H1 (cell line): ENCODE data around the gene CNGA4. TPM values are rescaled to one million over a fixed set of nuclear protein-coding genes. Genes with fewer than 3 reads are reported as not detected.

Source experiments
- BRCA1 ChIP-seq: IDR thresholded peaks from 2 replicates; pipeline ENCODE4 v1.6.1; 2012; ENCODE audit warnings: low read depth, low read length, improper control_type of control experiment
- CHD2 ChIP-seq: IDR thresholded peaks from 2 replicates; pipeline ENCODE4 v1.6.1; 2012; ENCODE audit warnings: low read length, improper control_type of control experiment
- GTF2F1 ChIP-seq: IDR thresholded peaks from 2 replicates; pipeline ENCODE4 v1.6.1; 2012; ENCODE audit warnings: low read depth, low read length, improper control_type of control experiment, borderline replicate concordance
- JUND ChIP-seq: IDR thresholded peaks from 2 replicates; pipeline ENCODE4 v1.6.1; 2011; ENCODE audit warnings: mild to moderate bottlenecking, improper control_type of control experiment, low read length
- SAP30 ChIP-seq: fragments of 300-600 bp; sonication (generic); IDR thresholded peaks from 2 replicates; pipeline ENCODE4 v1.7.1; 2012; ENCODE audit warnings: low read length, moderate library complexity, mild to moderate bottlenecking, inconsistent platforms; ENCODE audit not compliant: insufficient read depth, insufficient replicate concordance
- SIN3A ChIP-seq, 2 experiments: IDR thresholded peaks in 1 of 2; conservative IDR thresholded peaks in 1 of 2; 2 replicates each; pipeline ENCODE4 v1.6.1; 2011 to 2012; ENCODE audit warnings: low read length in 2 of 2, improper control_type of control experiment in 1 of 2, low read depth in 1 of 2, mild to moderate bottlenecking in 1 of 2
- SUZ12 ChIP-seq: fragments of 200-600 bp; sonication (generic); IDR thresholded peaks from 2 replicates; pipeline ENCODE4 v1.6.1; 2012; ENCODE audit warnings: mild to moderate bottlenecking, inconsistent platforms, low read length, moderate library complexity, mixed read lengths
- TCF12 ChIP-seq: IDR thresholded peaks from 2 replicates; pipeline ENCODE4 v1.6.1; 2011; ENCODE audit warnings: low read depth, mild to moderate bottlenecking, low read length
- ZNF274 ChIP-seq: IDR thresholded peaks from 2 replicates; pipeline ENCODE4 v1.7.0; 2012; ENCODE audit warnings: low read length, borderline replicate concordance; ENCODE audit errors: extremely low read depth
- polyA plus RNA-seq, 7 experiments: library from polyadenylated mRNA; depleted of rRNA in 3 of 7; stranded (reverse) in 5 of 7; unstranded in 2 of 7; fragments of >200 nt in 5 of 7; fragments of 200-250 nt in 2 of 7; gene quantifications; 1 replicate in 5 of 7; 2 replicates in 1 of 7; 4 replicates in 1 of 7; pipeline versions ENCODE4 v1.2.1 to v1.2.3, GENCODE V29; 2011 to 2013; ENCODE audit warnings: missing spikeins in 2 of 7, mixed read lengths in 2 of 7
- total RNA-seq: library from RNA; stranded (reverse); fragmentation: NEBNext Ultra II Directional; extraction: Animal tissue kit (Norgen Biotek cat#: 25700); gene quantifications from 2 replicates; pipeline ENCODE4 v1.2.1, GENCODE V29; 2021
- TF ChIP-seq, protein P1 (sequence below): fragments of 300-600 bp; sonication (generic); IDR thresholded peaks from 2 replicates; pipeline ENCODE4 v1.7.1; 2012; ENCODE audit warnings: low read length, moderate library complexity, mild to moderate bottlenecking, inconsistent platforms; ENCODE audit not compliant: insufficient replicate concordance

The CNGA4 gene
- total and polyA plus RNA-seq, 2 of the 8 experiments (the other 6 are each of a cell fraction or from before 2014, with no cell fraction given): 0.29 TPM; not detected in 1

DNA sequence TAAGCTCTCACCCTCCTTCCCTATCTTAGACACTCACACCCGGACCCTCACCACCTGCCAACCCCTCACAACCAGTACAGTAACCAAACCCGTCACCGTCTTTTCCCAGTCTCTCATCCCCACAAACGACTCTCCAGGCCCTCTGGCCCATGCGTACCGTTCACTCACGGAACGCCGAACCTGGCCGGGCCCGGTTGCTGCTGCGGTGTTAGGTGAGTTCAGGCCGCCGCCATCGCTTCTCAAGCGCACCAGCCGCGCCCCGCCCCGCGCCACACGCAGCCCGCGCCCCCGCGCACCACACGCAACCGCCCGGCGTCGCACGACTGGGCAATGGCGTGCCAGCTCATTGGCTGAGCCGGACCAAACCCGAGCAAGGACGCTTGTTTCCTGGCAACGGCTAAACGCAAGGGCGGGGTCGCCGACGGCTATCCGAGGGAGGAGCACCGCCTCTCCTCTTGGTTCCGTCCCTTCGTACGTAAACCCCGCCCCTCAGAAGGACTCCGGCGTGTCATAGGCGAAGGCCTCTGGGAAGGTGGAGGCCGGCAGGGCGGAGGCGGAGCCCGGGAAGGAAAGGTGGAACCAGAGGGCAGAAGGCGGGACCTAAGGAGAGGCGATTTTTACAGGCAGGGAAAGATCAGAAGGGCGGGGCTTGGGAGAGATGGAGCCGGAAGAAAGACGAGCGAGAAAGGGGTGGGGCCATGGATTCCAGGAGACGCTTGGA lies 4.3 kb upstream of the CNGA4 start, which contains the start of gene FHIP1B (continued):
- TF ChIP-seq, protein P1, sequence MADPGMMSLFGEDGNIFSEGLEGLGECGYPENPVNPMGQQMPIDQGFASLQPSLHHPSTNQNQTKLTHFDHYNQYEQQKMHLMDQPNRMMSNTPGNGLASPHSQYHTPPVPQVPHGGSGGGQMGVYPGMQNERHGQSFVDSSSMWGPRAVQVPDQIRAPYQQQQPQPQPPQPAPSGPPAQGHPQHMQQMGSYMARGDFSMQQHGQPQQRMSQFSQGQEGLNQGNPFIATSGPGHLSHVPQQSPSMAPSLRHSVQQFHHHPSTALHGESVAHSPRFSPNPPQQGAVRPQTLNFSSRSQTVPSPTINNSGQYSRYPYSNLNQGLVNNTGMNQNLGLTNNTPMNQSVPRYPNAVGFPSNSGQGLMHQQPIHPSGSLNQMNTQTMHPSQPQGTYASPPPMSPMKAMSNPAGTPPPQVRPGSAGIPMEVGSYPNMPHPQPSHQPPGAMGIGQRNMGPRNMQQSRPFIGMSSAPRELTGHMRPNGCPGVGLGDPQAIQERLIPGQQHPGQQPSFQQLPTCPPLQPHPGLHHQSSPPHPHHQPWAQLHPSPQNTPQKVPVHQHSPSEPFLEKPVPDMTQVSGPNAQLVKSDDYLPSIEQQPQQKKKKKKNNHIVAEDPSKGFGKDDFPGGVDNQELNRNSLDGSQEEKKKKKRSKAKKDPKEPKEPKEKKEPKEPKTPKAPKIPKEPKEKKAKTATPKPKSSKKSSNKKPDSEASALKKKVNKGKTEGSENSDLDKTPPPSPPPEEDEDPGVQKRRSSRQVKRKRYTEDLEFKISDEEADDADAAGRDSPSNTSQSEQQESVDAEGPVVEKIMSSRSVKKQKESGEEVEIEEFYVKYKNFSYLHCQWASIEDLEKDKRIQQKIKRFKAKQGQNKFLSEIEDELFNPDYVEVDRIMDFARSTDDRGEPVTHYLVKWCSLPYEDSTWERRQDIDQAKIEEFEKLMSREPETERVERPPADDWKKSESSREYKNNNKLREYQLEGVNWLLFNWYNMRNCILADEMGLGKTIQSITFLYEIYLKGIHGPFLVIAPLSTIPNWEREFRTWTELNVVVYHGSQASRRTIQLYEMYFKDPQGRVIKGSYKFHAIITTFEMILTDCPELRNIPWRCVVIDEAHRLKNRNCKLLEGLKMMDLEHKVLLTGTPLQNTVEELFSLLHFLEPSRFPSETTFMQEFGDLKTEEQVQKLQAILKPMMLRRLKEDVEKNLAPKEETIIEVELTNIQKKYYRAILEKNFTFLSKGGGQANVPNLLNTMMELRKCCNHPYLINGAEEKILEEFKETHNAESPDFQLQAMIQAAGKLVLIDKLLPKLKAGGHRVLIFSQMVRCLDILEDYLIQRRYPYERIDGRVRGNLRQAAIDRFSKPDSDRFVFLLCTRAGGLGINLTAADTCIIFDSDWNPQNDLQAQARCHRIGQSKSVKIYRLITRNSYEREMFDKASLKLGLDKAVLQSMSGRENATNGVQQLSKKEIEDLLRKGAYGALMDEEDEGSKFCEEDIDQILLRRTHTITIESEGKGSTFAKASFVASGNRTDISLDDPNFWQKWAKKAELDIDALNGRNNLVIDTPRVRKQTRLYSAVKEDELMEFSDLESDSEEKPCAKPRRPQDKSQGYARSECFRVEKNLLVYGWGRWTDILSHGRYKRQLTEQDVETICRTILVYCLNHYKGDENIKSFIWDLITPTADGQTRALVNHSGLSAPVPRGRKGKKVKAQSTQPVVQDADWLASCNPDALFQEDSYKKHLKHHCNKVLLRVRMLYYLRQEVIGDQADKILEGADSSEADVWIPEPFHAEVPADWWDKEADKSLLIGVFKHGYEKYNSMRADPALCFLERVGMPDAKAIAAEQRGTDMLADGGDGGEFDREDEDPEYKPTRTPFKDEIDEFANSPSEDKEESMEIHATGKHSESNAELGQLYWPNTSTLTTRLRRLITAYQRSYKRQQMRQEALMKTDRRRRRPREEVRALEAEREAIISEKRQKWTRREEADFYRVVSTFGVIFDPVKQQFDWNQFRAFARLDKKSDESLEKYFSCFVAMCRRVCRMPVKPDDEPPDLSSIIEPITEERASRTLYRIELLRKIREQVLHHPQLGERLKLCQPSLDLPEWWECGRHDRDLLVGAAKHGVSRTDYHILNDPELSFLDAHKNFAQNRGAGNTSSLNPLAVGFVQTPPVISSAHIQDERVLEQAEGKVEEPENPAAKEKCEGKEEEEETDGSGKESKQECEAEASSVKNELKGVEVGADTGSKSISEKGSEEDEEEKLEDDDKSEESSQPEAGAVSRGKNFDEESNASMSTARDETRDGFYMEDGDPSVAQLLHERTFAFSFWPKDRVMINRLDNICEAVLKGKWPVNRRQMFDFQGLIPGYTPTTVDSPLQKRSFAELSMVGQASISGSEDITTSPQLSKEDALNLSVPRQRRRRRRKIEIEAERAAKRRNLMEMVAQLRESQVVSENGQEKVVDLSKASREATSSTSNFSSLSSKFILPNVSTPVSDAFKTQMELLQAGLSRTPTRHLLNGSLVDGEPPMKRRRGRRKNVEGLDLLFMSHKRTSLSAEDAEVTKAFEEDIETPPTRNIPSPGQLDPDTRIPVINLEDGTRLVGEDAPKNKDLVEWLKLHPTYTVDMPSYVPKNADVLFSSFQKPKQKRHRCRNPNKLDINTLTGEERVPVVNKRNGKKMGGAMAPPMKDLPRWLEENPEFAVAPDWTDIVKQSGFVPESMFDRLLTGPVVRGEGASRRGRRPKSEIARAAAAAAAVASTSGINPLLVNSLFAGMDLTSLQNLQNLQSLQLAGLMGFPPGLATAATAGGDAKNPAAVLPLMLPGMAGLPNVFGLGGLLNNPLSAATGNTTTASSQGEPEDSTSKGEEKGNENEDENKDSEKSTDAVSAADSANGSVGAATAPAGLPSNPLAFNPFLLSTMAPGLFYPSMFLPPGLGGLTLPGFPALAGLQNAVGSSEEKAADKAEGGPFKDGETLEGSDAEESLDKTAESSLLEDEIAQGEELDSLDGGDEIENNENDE: no peak
- TF ChIP-seq SIN3A (conservative IDR thresholded peaks at IDR 0.05 in 1 of 2, IDR thresholded peaks at IDR 0.05 in 1 of 2; ENCODE audit: low read depth in 1 of 2, low read length in 2 of 2): peak; percentile 46 to 92; a peak in 1 of 4 replicates
- no peak for TF ChIP-seq CHD2
- no peak for TF ChIP-seq BRCA1
- no peak for TF ChIP-seq ZNF274
- TF ChIP-seq SUZ12: no peak
- TF ChIP-seq JUND: no peak
- no peak for TF ChIP-seq GTF2F1
- no peak for TF ChIP-seq TCF12
- TF ChIP-seq SAP30: peak; percentile 92
